Thyroid gland (tissue), 4 donors: ENCODE results near the gene UBASH3B.

Source experiments
- POLR2A ChIP-seq, 2 donors: fragments of 450-650 bp; IDR thresholded peaks; one replicate each; pipeline ENCODE4 v1.6.1; 2017; ENCODE audit warnings: antibody characterized with exemption in 2 of 2, mild to moderate bottlenecking in 2 of 2, moderate library complexity in 1 of 2
- TF ChIP-seq, protein P1 (sequence below), 6 experiments: fragments of 200-600 bp in 3 of 6; fragments of 450-650 bp in 3 of 6; sonication (generic) in 3 of 6; IDR thresholded peaks; one replicate each; pipeline ENCODE4 v1.5.1; 2016 to 2019; ENCODE audit warnings: antibody characterized with exemption in 6 of 6, mild to moderate bottlenecking in 2 of 6, inconsistent platforms in 1 of 6, moderate library complexity in 1 of 6

DNA sequence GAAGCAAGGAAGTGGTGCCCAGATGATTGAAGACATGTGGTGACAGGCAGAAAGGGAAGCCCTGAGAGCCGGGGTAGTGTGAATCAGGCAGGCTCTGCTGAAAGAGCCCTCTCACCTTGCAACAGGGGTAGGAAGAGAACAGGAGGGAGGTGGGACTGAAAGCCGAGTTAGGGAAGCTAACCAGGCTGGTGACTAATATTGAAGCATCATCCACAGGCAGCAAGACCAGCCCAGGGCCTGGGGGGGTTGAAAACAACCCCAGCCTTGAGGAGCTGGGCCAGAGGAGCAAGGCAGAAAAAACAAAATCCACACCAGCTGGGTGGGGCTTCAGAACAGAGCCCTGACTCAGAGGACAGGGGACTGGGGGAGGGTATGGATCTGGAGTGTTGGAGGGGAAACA lies 147.8 kb downstream of the UBASH3B start:
- TF ChIP-seq, protein P1, sequence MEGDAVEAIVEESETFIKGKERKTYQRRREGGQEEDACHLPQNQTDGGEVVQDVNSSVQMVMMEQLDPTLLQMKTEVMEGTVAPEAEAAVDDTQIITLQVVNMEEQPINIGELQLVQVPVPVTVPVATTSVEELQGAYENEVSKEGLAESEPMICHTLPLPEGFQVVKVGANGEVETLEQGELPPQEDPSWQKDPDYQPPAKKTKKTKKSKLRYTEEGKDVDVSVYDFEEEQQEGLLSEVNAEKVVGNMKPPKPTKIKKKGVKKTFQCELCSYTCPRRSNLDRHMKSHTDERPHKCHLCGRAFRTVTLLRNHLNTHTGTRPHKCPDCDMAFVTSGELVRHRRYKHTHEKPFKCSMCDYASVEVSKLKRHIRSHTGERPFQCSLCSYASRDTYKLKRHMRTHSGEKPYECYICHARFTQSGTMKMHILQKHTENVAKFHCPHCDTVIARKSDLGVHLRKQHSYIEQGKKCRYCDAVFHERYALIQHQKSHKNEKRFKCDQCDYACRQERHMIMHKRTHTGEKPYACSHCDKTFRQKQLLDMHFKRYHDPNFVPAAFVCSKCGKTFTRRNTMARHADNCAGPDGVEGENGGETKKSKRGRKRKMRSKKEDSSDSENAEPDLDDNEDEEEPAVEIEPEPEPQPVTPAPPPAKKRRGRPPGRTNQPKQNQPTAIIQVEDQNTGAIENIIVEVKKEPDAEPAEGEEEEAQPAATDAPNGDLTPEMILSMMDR (IDR thresholded peaks at IDR 0.05) = no peak
- no peak for TF ChIP-seq POLR2A (IDR thresholded peaks at IDR 0.05)
